GM21529 (cell line): ENCODE results near the gene BRIX1.
A peak's percentile ranks its signal among the peaks of the same experiment; 100 is the strongest.

Experiments
- ATAC-seq: cut with Tn5 transposase; IDR thresholded peaks from one replicate; pipeline ENCODE4 v1.9.1; 2021; ENCODE audit not compliant: unreplicated experiment

BRIX1 gene, protein sequence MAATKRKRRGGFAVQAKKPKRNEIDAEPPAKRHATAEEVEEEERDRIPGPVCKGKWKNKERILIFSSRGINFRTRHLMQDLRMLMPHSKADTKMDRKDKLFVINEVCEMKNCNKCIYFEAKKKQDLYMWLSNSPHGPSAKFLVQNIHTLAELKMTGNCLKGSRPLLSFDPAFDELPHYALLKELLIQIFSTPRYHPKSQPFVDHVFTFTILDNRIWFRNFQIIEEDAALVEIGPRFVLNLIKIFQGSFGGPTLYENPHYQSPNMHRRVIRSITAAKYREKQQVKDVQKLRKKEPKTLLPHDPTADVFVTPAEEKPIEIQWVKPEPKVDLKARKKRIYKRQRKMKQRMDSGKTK

DNA sequence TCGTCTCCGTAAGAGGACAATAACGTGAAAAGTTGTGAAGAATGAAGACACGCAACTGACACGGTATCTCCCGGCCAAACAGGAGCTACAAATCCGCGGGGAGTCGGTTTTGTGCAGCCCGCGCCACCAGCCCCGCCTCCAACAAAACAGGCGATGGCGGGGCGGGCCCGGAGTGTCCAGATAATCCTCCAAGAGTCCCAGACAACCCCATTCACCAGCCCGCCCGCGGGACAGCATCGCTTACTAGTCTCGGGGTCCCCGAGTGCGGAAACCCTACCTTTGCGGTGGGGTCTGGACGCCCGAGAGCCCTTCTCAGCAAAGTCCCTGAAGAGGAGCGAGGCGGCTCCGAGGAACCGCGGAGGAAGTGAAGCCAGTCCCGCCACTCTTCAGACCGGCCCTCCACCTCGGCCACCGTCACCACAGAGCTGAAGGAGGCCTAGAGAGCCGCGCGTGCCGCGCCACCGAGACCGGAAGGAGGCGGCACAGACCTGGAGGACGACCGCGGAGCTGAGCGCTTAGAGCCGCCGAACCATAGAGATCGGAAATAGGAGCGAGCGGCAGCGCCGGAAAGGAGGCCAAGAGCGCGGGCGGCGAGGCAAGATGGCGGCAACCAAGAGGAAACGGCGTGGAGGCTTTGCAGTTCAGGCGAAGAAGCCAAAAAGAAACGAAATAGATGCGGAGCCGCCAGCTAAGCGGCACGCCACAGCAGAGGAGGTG lies at the start of gene BRIX1, which contains the start of gene RAD1:
TSS of gene BRIX1 (plus strand) at position 573 of the 717 bp plus-strand sequence. CDS start at position 601, 28 bp downstream.
TSS of gene RAD1 (minus strand) at position 366 of the 717 bp plus-strand sequence. CDS start 612 bp downstream, outside the sequence.
- ATAC-seq, result peak; percentile 97

DNA sequence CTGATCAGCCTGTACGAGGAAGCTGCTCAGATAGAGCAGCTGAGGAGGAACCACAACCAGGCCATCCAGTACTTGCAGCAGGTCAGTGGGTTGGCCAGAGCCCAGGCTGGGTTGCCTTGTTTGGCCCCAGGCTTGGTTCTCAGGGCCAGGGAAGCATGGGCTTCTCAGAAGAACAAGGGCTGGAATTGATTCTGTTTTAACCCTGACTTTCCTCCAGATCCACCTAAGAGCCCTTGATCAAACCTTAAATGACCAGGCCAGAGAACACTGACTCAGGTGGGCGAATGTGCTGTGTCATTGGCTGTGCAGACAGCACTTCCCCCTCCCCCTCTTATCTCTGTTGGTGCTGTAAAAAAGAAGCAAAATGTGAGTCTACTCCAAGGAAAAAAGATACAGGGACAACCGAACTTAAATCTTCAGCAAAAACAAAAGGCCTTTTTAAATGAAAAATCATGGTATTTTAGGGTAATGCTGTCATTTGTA lies 48.5 kb upstream of the BRIX1 start:
- no peak for ATAC-seq

DNA sequence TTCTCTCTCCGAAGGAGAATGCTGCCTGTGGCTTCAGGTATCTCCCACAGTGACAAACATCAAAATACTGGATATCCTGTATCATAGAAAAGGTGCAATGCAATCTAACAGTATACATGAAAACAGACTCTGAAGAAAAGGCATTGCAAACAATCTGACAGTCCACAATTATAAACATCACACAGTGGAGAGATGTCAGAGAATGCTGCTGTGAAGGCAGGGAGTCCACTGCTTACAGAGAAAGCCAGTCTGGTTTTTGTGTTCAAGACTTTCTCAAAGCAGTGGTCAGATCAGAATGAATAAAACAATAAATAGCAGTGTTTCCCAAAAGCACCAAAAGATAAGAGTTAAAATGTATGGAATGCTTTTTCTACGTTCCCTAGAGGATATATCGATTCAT lies 47.9 kb upstream of the BRIX1 start:
- ATAC-seq, result no peak

DNA sequence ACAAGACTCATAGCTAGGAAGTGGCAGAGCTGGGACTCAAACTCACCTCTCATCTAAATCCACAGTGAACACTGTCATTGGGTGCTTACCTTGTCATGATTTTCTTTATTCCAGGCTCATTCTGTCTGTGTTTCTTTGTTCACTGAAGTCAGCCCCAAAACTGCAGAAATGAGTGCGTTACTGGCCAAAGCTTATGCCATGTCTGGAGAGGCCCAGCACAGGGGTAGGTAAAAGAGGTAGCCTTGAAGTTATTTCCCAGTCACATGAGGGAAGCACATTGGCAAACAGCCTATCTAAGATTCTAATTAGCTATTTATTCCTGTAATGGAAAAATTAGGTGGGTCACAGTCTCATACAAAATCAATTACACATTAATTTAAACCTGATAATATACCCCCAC lies 46.7 kb upstream of the BRIX1 start:
- ATAC-seq, result no peak

DNA sequence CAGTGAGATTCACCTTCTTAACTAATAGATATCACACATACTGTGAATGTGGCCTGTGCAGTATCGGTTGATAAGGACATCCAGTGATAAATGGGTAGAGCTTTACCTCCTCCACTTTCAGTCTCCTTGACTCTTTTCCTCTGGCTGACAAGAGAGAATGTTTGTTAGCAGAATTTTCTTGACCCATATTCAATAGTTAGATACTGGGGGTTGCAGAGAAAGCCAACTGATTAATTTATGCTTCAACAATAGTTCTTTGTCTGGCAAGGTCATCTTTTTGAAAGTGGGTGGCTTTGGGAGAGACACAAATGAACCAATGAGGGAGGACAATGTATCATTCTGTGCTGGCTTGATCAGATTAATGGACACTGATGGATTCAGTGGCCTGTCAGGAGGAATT lies 46.3 kb upstream of the BRIX1 start:
- ATAC-seq, result no peak

DNA sequence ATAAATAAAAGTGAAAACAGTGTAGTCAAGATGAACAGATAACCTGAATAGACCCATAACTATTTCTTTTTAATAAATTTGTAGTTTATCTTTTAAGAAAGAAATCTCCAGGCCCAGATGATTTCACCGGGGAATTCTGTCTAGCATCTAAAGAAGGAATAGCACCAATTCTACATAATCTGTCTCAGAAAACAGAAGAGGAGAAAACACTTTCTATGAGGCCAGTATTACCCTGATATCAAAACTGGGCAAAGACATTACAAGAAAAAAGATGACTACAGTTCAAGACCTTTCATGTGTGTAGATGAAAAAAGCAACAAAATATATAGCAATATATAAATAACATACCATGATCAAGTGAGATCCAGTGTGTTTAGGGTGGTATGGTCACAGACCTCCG lies 45.1 kb upstream of the BRIX1 start:
- ATAC-seq, result no peak

DNA sequence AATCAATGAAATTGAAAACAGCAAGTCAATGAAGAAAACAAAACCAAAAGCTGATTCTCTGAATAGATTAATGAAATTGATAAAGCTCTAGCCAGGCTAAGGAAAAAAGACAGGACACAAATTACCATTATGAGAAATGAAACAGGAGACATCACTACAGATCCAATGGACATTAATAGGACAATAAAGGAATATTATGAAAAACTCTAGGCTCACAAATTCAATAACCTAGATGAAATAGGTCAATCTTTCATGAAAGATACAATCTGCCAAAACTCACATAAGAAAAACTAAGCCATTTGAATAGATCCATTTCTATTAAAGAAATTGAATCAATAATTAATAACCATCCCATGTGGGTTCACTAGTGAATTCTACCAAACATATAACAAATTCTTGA lies 39.2 kb upstream of the BRIX1 start:
- ATAC-seq, result no peak

DNA sequence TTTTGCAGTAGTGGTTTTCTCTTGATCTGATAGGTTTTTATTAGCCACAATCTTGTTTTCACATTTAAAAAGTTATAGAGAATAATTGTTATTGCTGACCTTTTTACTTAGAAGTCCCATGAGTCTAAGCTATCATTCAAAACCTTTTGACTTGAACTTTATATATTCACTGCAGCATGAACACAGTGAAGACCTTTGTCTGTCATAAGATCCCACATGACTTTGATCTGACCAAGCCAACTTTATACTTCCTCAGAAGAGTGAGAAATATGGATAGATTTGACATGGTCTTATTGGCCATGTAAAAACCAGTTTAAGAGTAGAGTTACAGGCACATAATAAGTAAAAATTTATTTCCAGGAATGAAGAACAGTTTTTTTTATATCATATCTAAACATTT lies 34.3 kb upstream of the BRIX1 start:
- no peak for ATAC-seq

DNA sequence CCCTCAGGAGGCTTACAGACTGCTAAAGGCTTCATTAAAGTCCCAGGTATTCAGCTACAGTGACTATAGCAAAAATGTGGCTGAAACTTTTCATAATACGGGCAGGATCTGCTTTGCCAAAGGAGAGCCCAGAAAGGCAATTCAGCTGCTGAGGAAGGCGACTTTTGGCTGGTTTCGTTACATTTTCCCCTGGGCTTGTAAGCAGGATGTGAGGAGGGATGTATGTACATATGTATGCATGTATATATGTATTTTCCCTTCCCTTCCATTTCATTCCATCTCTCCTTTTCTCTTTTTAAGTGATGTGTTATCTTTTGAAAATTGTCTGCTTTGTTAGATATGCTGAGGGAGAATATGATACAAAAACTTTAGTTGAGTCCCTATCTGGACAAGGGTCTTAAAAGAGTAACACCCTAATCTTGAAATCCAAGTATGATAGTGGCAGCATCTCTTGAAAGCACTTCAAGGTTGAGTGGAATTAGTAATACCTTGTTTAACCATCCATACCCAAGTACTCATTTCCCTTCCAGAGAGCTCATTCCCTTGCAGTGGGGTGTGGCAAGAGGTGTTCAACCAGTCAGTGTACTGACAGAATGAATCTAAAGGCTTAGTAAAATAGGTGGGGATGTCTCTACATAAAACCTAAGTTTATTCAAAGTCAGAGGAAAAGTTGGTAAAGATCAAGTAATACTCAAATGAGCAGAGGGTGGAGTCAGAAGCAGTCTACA lies 29.0 kb upstream of the BRIX1 start:
- no peak for ATAC-seq

DNA sequence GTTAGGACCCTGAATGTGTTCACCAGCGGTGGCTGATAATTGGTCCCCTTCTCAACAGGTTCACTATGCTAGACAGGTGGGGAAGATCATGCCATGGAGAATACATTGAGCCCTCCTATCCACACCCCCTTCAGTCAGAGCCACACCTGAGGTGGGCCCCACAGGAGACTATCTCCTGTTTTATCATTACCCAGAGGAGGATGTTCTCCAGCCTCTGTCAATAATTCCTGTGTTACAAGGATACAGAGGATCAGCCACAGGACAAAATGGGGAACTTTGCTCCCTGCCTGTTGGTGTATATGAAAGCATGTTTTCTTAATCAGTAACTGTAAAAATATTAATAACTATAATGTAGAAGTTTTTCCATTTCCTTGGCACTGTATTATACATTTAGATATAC lies 26.1 kb upstream of the BRIX1 start:
- ATAC-seq, result no peak

DNA sequence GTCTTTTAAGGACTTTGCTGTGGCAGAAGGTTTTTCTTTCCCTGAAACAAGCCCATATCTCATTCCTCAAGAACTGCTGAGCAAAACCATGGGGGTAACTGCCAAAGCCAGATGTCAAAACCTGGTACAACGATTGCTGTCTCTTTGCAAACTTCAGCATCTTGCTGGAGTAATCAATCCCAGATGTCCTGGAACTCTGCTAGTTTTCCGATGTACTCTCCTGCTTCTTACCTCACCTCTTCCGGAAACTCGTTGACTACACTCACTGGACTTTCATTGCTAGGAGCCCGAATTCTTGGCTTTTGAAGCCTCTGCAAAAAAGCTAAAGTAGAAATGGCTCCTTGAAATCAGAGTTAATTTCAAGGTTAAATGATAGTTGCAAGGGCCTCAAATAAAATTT lies 23.5 kb upstream of the BRIX1 start:
- ATAC-seq, result no peak

DNA sequence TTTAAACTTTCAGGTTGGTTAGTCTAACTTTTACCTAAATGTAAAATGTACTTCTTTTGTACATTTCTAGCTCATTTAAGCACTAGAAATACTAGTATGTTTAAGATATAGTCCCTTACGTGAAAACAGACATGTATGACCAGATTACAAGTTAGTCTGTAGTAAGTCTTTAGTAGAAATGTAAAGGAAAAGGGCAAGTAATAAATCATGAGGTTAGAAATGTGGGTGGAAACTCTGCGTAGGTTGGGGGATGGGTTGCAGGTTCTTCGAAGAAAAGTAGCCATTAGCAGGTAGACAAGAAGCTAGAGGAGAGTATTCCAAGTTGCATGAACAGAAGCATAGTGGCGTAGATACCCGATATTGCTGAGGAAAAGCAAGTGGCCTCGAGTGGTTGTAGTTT lies 23.1 kb upstream of the BRIX1 start:
- no peak for ATAC-seq

DNA sequence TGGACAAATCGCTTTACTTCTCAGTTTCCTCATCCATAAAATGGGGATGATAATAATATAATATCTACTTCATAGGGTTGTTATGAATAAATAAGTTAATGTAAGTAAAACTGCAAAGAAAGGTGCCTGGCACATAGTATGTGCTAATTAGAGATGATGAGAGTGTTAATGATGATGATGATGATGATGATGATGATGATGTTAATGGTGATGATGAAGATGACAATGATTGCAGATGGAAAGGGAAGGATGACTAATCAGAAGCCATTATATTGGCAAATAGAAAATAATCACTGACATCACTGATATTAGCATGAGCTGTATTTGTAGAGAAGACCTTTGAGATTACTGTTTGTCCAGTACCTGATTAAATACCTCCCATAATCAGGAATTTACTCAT lies 20.8 kb upstream of the BRIX1 start:
- ATAC-seq, result no peak

DNA sequence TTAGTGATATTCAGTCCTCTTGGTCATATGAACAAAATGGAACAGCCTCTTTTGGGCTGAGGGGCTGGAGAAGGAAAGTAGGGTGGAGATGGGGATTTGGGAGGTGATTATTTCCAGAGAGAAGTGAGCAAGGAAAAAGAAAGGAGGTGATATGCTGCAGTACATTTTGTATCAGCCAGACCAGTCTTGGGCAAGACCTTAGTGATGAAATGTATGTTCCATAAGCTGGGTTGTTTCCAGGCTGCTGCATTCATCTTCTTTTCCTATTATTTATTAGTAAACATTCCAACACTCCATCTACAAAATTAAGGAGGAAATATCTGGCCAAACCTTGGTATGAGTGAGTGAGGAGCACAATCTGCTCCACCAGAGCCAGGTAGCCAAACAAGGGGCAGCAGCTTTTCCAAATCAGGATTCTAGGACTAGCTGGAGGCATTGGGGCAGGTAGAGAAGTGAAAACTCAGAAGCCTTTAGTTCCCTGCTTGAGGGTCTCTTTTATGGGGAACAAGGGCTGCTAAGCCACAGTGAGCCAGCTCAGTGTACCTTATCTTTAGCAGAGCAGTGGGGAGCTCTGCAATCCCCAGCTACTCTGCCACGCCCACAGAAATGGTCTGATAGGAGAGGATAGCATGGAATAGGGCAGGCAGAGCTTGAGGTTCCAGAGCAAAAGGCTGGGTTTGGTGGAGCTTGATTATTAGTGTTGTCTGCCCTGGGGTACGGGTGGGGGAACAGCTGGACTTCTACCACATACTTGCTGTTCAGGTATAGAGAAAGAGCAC lies 19.7 kb upstream of the BRIX1 start:
- no peak for ATAC-seq

DNA sequence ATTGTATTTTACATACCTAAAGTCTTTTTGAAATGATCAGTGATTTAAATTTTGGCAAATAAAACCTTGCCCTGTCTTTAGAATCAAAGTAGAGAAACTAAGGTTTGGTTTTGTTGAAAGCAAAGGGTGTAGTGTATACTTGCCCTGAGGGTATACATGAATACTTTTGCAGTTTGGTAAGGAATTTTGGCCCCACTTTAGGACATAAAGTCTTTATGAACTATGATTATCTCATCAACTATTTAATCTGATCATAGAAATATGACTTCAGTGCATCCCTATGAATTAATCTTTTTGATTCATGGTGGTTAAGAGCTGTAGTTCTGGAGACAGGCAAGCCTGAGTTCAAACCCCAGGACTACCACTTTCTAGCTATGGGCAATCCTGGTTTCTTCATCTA lies 17.9 kb upstream of the BRIX1 start:
- no peak for ATAC-seq

DNA sequence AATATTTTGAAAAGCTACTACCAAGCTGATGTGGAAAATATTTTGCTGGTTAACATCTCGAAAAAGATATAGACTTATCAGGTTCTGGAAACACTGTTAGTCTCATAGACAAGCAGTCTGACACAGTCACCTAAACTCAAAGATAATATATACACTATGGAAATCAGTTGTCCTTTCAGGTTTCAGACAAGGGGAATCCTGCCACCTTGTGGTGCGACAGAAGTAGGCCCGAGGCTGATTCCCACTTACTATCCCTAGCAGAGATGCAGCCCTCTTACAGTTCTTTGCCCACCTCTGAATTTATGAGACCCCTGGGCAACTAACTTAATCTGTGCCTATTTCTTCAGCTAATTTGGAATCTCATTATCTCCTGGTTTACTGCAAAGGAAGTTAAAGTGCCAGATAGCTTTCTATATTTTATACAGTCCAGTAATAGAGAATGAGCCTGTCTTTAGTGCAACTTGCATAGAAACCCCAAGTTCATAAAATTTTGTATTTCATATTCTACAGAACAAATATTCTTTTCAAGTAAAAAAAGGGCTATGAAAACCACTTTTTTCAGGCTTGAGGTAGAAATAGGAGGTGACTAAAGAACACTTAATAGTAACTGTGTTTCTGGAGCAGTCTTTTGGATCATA lies 17.1 kb upstream of the BRIX1 start:
- ATAC-seq, result no peak

DNA sequence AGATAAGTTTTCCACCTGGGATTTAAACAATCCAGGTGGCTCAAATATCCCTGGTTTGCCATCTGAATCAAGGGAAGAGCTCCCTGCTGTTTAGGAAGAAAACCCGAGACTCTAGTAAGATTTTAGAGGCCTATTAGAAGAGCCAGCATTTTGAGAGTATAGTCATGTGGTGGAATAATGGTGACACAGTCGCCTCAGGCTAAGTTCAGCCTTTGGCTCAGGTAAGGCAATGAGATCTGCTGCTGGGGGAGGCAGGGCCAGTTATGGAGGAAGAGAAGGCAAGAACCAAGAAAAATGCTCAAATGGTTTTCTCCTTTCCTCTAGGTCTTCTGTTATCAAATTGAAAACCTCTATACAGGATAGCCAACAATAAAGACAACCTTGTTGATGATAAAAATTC lies 16.4 kb upstream of the BRIX1 start:
- no peak for ATAC-seq

DNA sequence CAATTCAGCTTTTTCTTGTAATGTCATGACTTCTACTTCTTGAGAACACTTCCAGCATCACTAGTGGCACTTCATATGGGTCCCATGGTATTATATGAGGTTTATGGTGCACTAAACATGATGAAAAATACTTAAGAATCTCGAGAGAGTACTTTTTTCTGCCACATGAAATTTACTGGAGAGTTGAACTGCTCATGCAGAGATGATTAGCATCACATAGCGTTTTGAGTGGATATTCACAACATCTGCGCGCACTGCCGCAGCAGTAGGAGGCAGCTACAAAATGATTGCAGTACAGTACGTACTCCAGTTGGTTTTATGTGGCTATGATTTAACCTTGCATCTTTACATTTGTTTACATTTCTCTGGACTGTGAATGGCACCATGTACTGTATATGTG lies 14.9 kb upstream of the BRIX1 start:
- no peak for ATAC-seq

DNA sequence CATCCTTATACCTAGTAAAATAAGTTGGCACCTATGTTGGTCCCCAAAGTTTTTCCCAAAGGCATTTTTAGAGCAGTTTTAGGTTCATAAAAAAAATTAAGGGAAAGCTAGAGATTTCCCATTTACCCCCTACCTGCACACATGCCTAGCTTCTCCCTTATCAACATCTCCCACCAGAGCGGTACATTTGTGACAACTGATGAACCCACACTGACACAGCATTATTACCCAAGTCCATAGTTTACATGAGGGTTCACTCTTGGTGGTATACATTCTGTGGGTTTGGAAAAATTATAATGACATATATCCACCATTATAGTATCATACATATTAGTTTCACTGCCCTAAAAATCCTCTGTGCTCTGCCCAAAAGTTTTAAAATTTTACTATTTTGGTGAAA lies 12.3 kb upstream of the BRIX1 start:
- ATAC-seq, result no peak

DNA sequence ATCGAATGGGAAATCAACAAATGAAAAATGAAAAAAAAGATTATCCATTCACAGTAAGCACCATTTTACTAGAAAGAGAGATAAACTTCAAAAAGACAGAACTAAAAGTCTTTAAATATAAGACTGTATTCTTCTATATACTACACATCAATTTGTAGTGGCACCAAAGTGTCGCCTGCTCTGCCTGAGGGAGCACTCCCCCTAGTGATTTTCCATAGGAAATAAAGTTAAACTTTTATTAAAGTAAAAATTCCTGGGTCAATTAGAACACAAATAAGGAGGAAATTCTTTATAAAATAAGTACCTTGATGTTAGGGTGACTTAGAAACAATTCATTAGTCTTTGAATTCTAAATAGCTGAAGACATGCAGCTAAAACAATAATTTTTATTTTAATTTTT lies 9.9 kb upstream of the BRIX1 start:
- no peak for ATAC-seq
